OCI-LY1 (cell line): ENCODE measurements around the gene CTSC.

Experiments
- EZH2 ChIP-seq: fragments of 200-600 bp; sonication (generic), shearing (Covaris generic); IDR thresholded peaks from 2 replicates; pipeline ENCODE4 v1.8.0; 2017; ENCODE audit warnings: borderline replicate concordance, mixed run types, mild to moderate bottlenecking, antibody characterized with exemption, low read length, moderate library complexity, mixed read lengths
- TF ChIP-seq, protein P1 (sequence below): fragments of 200-600 bp; sonication (generic), shearing (Covaris generic); IDR thresholded peaks from 2 replicates; pipeline ENCODE4 v1.5.1; 2017; ENCODE audit warnings: mild to moderate bottlenecking, antibody characterized with exemption, low read length, moderate library complexity, mixed read lengths

GRCh38 chr11:88317536-88317935, 20.0 kb downstream of the CTSC start:
- TF ChIP-seq, protein P1, sequence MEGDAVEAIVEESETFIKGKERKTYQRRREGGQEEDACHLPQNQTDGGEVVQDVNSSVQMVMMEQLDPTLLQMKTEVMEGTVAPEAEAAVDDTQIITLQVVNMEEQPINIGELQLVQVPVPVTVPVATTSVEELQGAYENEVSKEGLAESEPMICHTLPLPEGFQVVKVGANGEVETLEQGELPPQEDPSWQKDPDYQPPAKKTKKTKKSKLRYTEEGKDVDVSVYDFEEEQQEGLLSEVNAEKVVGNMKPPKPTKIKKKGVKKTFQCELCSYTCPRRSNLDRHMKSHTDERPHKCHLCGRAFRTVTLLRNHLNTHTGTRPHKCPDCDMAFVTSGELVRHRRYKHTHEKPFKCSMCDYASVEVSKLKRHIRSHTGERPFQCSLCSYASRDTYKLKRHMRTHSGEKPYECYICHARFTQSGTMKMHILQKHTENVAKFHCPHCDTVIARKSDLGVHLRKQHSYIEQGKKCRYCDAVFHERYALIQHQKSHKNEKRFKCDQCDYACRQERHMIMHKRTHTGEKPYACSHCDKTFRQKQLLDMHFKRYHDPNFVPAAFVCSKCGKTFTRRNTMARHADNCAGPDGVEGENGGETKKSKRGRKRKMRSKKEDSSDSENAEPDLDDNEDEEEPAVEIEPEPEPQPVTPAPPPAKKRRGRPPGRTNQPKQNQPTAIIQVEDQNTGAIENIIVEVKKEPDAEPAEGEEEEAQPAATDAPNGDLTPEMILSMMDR = no peak
- no peak for TF ChIP-seq EZH2
